Measurements from ENCODE around the gene LYZ.

- TF ChIP-seq CTCF (IDR thresholded peaks at IDR 0.05; ENCODE audit: insufficient read depth, low read length): no peak
- TF ChIP-seq POLR2AphosphoS5 (IDR thresholded peaks at IDR 0.05; ENCODE audit: low read depth): no peak
- no peak for TF ChIP-seq REST (IDR thresholded peaks at IDR 0.05; ENCODE audit: insufficient replicate concordance, low read depth)
- TF ChIP-seq GABPA (IDR thresholded peaks at IDR 0.05; ENCODE audit: low read depth): no peak
- no peak for TF ChIP-seq SPI1 (IDR thresholded peaks at IDR 0.05; ENCODE audit: borderline replicate concordance, low read depth)
Measured at GRCh38 chr12:69397978-69398377, 49.8 kb downstream of the LYZ start.
